HG03442 (cell line): ENCODE measurements around the gene DCP1B.

Experiments
- ATAC-seq: cut with Tn5 transposase; IDR thresholded peaks from one replicate; pipeline ENCODE4 v1.9.1; 2021; ENCODE audit warnings: mild to moderate bottlenecking, moderate library complexity; ENCODE audit not compliant: unreplicated experiment

Gene DCP1B

GRCh38 chr12:1920971-1921370, 83.3 kb downstream of the DCP1B start:
- ATAC-seq = no peak

- no peak for ATAC-seq
Measured at GRCh38 chr12:1920436-1920835, 83.8 kb downstream of the DCP1B start.

GRCh38 chr12:1919763-1920162, 84.5 kb downstream of the DCP1B start:
- no peak for ATAC-seq

GRCh38 chr12:1919284-1919683, 85.0 kb downstream of the DCP1B start:
- no peak for ATAC-seq

GRCh38 chr12:1918884-1919236, 85.4 kb downstream of the DCP1B start:
- ATAC-seq = no peak

GRCh38 chr12:1918081-1918883, 86.0 kb downstream of the DCP1B start, which contains the start of gene CACNA2D4:
TSS of gene CACNA2D4 (minus strand) at chr12:1918652. CDS start at chr12:1918473, 179 bp downstream.
- no peak for ATAC-seq

- ATAC-seq = no peak
Measured at GRCh38 chr12:1917172-1918070, 86.8 kb downstream of the DCP1B start.

- no peak for ATAC-seq
Measured at GRCh38 chr12:1916371-1917171, 87.7 kb downstream of the DCP1B start.

- ATAC-seq = no peak
Measured at GRCh38 chr12:1915082-1915968, 88.9 kb downstream of the DCP1B start.

- no peak for ATAC-seq
Measured at GRCh38 chr12:1914114-1914911, 89.9 kb downstream of the DCP1B start.

GRCh38 chr12:1913377-1914113, 90.7 kb downstream of the DCP1B start:
- no peak for ATAC-seq

GRCh38 chr12:1912580-1913376, 91.5 kb downstream of the DCP1B start:
- no peak for ATAC-seq

GRCh38 chr12:1911598-1912575, 92.4 kb downstream of the DCP1B start:
- no peak for ATAC-seq

- no peak for ATAC-seq
Measured at GRCh38 chr12:1910468-1910867, 93.8 kb downstream of the DCP1B start.

GRCh38 chr12:1908758-1909157, 95.5 kb downstream of the DCP1B start:
- ATAC-seq = no peak
